GM12878 (cell line): ENCODE results near the gene MAP2K4. TPM values are rescaled to one million over a fixed set of nuclear protein-coding genes. Genes with fewer than 3 reads are reported as not detected.
A peak's percentile ranks its signal among the peaks of the same experiment; 100 is the strongest.

Source experiments
- ATAC-seq: fragments of 200-7000 bp; cut with Tn5 transposase; 3 replicates; pipeline ENCODE4 v1.9.1; 2020; ENCODE audit warnings: mild to moderate bottlenecking, moderate library complexity
- BruUV-seq: library from RNA; stranded (reverse); fragments of 400-500 nt; replicated peaks from 2 replicates; lab custom pipeline; 2021; lab: Mats Ljungman, UMichigan
- CTCF ChIA-PET: fragments of 300-600 bp; sonication (Branson Sonifier 250); formaldehyde crosslinking; extraction: SDS; loops from one replicate; lab custom pipeline; 2021; ENCODE audit warnings: inconsistent platforms; lab: Yijun Ruan, JAX
- POLR2A ChIA-PET: fragments of 350-600 bp; formaldehyde crosslinking; extraction: SDS; loops from one replicate; lab custom pipeline; 2021; ENCODE audit warnings: inconsistent platforms; lab: Charles Lee
- RAD21 ChIA-PET: fragments of 300-600 bp; sonication (Branson Sonifier 250); formaldehyde crosslinking; loops from one replicate; lab custom pipeline; 2023; ENCODE audit warnings: antibody characterized with exemption; ENCODE audit not compliant: unreplicated experiment; lab: Charles Lee
- SMC1A ChIA-PET: fragments of 300-600 bp; sonication (Branson Sonifier 250); formaldehyde crosslinking; loops from one replicate; lab custom pipeline; 2023; ENCODE audit not compliant: unreplicated experiment, uncharacterized antibody; lab: Charles Lee
- DNase-seq: peaks from one replicate; pipeline ENCODE4 v3.0.0-alpha.2; 2011; ENCODE audit warnings: low read depth, low spot score
- FAIRE-seq: peaks from 3 replicates; lab custom pipeline; 2011; peaks lifted over from hg19 to GRCh38; lab: Jason Lieb, UNC
- H2AFZ ChIP-seq: 2 replicates; pipeline ENCODE4 v1.6.0; 2011; ENCODE audit warnings: low read depth, low read length, control low read depth; ENCODE audit not compliant: control insufficient read depth
- H3K27ac ChIP-seq: 2 replicates; pipeline ENCODE4 v1.5.1; 2011; ENCODE audit warnings: control low read depth; ENCODE audit not compliant: control insufficient read depth, insufficient read depth
- H3K27me3 ChIP-seq, 2 experiments: replicated peaks in 1 of 2; 2 replicates each; pipeline versions ENCODE4 v1.6.0 to v1.6.1; 2011; ENCODE audit warnings: low read length in 1 of 2; ENCODE audit not compliant: control insufficient read depth in 2 of 2, insufficient read depth in 2 of 2
- H3K36me3 ChIP-seq, 2 experiments: 2 replicates each; pipeline ENCODE4 v1.5.1; 2011; ENCODE audit warnings: low read length in 1 of 2; ENCODE audit not compliant: control insufficient read depth in 2 of 2, insufficient read depth in 2 of 2
- H3K4me1 ChIP-seq: 2 replicates; pipeline ENCODE4 v1.6.1; 2011; ENCODE audit warnings: mild to moderate bottlenecking, low read length, moderate library complexity, mixed read lengths; ENCODE audit not compliant: control insufficient read depth, insufficient read depth
- H3K4me2 ChIP-seq: 2 replicates; pipeline ENCODE4 v1.6.0; 2011; ENCODE audit warnings: control low read depth; ENCODE audit not compliant: control insufficient read depth, insufficient read depth
- H3K4me3 ChIP-seq: fragments of 200-600 bp; sonication (generic); 2 replicates; pipeline ENCODE4 v1.5.1; 2016
- H3K79me2 ChIP-seq: 2 replicates; pipeline ENCODE4 v1.6.0; 2011; ENCODE audit warnings: low read length; ENCODE audit not compliant: control insufficient read depth, insufficient read depth
- H3K9ac ChIP-seq: 2 replicates; pipeline ENCODE4 v1.8.0; 2011; ENCODE audit warnings: low read length, control low read depth, mixed read lengths; ENCODE audit not compliant: control insufficient read depth, insufficient read depth
- H3K9me3 ChIP-seq: replicated peaks from 3 replicates; pipeline ENCODE4 v1.5.1; 2011; ENCODE audit warnings: mild to moderate bottlenecking, low read length; ENCODE audit not compliant: control insufficient read depth, insufficient read depth
- H4K20me1 ChIP-seq: 2 replicates; pipeline ENCODE4 v1.6.0; 2011; ENCODE audit not compliant: control insufficient read depth, insufficient read depth
- ATF7 ChIP-seq: fragments of 450-650 bp; IDR thresholded peaks from 2 replicates; pipeline ENCODE4 v1.6.1; 2016; ENCODE audit warnings: low read depth, mild to moderate bottlenecking
- IKZF2 ChIP-seq, 2 experiments: fragments of 450-650 bp; IDR thresholded peaks; 2 replicates each; pipeline ENCODE4 v1.6.1; 2017; ENCODE audit warnings: mild to moderate bottlenecking in 2 of 2, moderate library complexity in 2 of 2
- MEF2A ChIP-seq: IDR thresholded peaks from 2 replicates; pipeline ENCODE4 v1.6.1; 2011; ENCODE audit warnings: low read depth, mild to moderate bottlenecking, low read length, moderate library complexity; ENCODE audit not compliant: insufficient read depth
- MEF2B ChIP-seq: fragments of 450-650 bp; IDR thresholded peaks from 2 replicates; pipeline ENCODE4 v1.6.1; 2018; ENCODE audit warnings: mild to moderate bottlenecking, moderate library complexity; ENCODE audit not compliant: partially characterized antibody, poor library complexity, severe bottlenecking
- MTA2 ChIP-seq: fragments of 450-650 bp; IDR thresholded peaks from 2 replicates; pipeline ENCODE4 v1.6.1; 2016; ENCODE audit warnings: low read depth, mild to moderate bottlenecking, moderate library complexity
- SMAD1 ChIP-seq: fragments of 450-650 bp; IDR thresholded peaks from 2 replicates; pipeline ENCODE4 v1.6.1; 2018; ENCODE audit warnings: mild to moderate bottlenecking, low read depth; ENCODE audit not compliant: partially characterized antibody
- SMAD5 ChIP-seq: IDR thresholded peaks from 2 replicates; pipeline ENCODE4 v1.6.1; 2016; ENCODE audit warnings: antibody characterized with exemption, low read depth
- SPI1 ChIP-seq: IDR thresholded peaks from 2 replicates; pipeline ENCODE4 v1.6.1; 2011; ENCODE audit warnings: low read depth, mild to moderate bottlenecking, low read length, moderate library complexity, borderline replicate concordance; ENCODE audit not compliant: insufficient read depth
- ZNF217 ChIP-seq: fragments of 450-650 bp; IDR thresholded peaks from 2 replicates; pipeline ENCODE4 v1.6.1; 2017; ENCODE audit warnings: antibody characterized with exemption, mild to moderate bottlenecking
- in situ Hi-C: fragments of 300-500 bp; cut with MboI; formaldehyde crosslinking; loops from 9 replicates; pipeline ENCODE4 v1.14.3; 2018; ENCODE audit warnings: mixed read lengths
- intact Hi-C: fragments of 100-400 bp; cut with micrococcal nuclease; formaldehyde crosslinking; loops from one replicate; pipeline ENCODE4 v1.14.2; 2022; ENCODE audit not compliant: unreplicated experiment
- polyA plus RNA-seq, 11 experiments: library from polyadenylated mRNA; depleted of rRNA in 4 of 11; unstranded in 6 of 11; stranded (reverse) in 5 of 11; fragments of >200 nt; fragmentation: Nextera tagmentation in 4 of 11; fragmentation: Illumina TruSeq in 1 of 11; extraction: Ambion mirVana in 4 of 11; extraction: Trizol in 1 of 11; gene quantifications; 1 replicate in 1 of 11; 2 replicates in 10 of 11; pipeline versions ENCODE4 v1.2.1 to v1.2.3, GENCODE V29; 2011 to 2016; ENCODE audit warnings: inconsistent platforms in 2 of 11, missing spikeins in 2 of 11, low read depth in 1 of 11
- total RNA-seq, 4 experiments: library from RNA; depleted of rRNA in 3 of 4; stranded (reverse); fragments of >200 nt in 3 of 4; fragmentation: Illumina TruSeq in 1 of 4; extraction: Trizol in 1 of 4; gene quantifications; 2 replicates each; pipeline versions ENCODE4 v1.2.1 to v1.2.3, GENCODE V29; 2013 to 2021
- TF ChIP-seq, protein P1 (sequence below): fragments of 450-650 bp; IDR thresholded peaks from 2 replicates; pipeline ENCODE4 v1.6.1; 2016; ENCODE audit warnings: mild to moderate bottlenecking
- TF ChIP-seq, protein P2 (sequence below): IDR thresholded peaks from 2 replicates; pipeline ENCODE4 v1.6.1; 2012; ENCODE audit warnings: low read depth, low read length, improper control_type of control experiment
- TF ChIP-seq, protein P3 (sequence below): IDR thresholded peaks from 2 replicates; pipeline ENCODE4 v1.6.1; 2011; ENCODE audit warnings: borderline replicate concordance, low read depth, mild to moderate bottlenecking, moderate library complexity, mixed read lengths, low read length; ENCODE audit not compliant: insufficient read depth; ENCODE audit errors: extremely low read length
- TF ChIP-seq, protein P4 (sequence below): fragments of 450-650 bp; IDR thresholded peaks from 2 replicates; pipeline ENCODE4 v1.6.1; 2017; ENCODE audit warnings: mild to moderate bottlenecking, low read depth, inconsistent platforms; ENCODE audit not compliant: poor library complexity, severe bottlenecking

The MAP2K4 gene
- total and polyA plus RNA-seq, 10 of the 15 experiments (the other 5 are each of a cell fraction or from before 2014, with no cell fraction given) = 5.4 to 34.1 (median 25.5) TPM

DNA sequence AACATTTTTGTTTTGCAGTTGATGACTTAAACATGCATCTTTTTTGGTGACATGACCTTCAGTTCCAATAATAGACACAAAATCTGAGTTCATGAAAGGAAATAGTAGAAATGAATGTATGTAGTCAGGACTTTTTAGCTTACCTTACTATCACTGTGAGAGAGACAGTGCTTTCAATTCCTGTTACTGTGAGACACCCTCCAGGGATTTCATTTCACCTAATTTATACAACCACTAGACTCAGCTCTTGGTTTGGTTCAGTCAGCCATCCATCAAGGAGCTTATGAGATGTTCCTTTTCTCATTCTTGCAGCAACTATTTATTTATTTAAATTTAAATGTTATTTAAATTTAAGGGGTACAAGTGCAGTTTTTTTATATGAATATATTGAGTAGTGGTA, 77.9 kb downstream of the MAP2K4 start:
- Histone ChIP-seq H3K27me3 (no peaks in the 10 kb centered on the region), H2AFZ (no peak overlapping the region), H3K4me3 (no peak overlapping the region), H3K4me1 (peaks cover 5% of the 10 kb centered on the region; the same call in 1 of the 2 replicates), H4K20me1 (no peaks in the 10 kb centered on the region), H3K27ac (no peak overlapping the region), H3K36me3 (peaks cover 0 to 4% of the 10 kb centered on the region in 2 experiments; a peak in 1 of 4 replicates), H3K4me2 (no peak overlapping the region), H3K9ac (no peak overlapping the region), H3K79me2 (no peaks in the 10 kb centered on the region), H3K9me3 (no peaks in the 10 kb centered on the region)
- peak; percentile 49 for TF ChIP-seq ATF7
- TF ChIP-seq, protein P1, sequence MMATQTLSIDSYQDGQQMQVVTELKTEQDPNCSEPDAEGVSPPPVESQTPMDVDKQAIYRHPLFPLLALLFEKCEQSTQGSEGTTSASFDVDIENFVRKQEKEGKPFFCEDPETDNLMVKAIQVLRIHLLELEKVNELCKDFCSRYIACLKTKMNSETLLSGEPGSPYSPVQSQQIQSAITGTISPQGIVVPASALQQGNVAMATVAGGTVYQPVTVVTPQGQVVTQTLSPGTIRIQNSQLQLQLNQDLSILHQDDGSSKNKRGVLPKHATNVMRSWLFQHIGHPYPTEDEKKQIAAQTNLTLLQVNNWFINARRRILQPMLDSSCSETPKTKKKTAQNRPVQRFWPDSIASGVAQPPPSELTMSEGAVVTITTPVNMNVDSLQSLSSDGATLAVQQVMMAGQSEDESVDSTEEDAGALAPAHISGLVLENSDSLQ = peak; percentile 85
- 0 out of 2 replicates have a peak, but pooled peaks have one; percentile 18 for TF ChIP-seq MTA2
- no peak for TF ChIP-seq SMAD5
- TF ChIP-seq MEF2B = peak; percentile 86
- peak; percentile 68; the same call in 1 of the 2 replicates for TF ChIP-seq SPI1
- TF ChIP-seq, protein P2, sequence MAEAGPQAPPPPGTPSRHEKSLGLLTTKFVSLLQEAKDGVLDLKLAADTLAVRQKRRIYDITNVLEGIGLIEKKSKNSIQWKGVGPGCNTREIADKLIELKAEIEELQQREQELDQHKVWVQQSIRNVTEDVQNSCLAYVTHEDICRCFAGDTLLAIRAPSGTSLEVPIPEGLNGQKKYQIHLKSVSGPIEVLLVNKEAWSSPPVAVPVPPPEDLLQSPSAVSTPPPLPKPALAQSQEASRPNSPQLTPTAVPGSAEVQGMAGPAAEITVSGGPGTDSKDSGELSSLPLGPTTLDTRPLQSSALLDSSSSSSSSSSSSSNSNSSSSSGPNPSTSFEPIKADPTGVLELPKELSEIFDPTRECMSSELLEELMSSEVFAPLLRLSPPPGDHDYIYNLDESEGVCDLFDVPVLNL = no peak
- TF ChIP-seq ZNF217 = no peak
- TF ChIP-seq SMAD1 = no peak
- TF ChIP-seq, protein P3, sequence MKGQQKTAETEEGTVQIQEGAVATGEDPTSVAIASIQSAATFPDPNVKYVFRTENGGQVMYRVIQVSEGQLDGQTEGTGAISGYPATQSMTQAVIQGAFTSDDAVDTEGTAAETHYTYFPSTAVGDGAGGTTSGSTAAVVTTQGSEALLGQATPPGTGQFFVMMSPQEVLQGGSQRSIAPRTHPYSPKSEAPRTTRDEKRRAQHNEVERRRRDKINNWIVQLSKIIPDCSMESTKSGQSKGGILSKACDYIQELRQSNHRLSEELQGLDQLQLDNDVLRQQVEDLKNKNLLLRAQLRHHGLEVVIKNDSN = no peak
- TF ChIP-seq IKZF2 (IDR thresholded peaks at IDR 0.05) = peak in 1 of 2 experiments; percentile 24; a peak in 2 of 4 replicates
- TF ChIP-seq MEF2A = 0 out of 2 replicates have a peak, but pooled peaks have one; percentile 33
- TF ChIP-seq, protein P4, sequence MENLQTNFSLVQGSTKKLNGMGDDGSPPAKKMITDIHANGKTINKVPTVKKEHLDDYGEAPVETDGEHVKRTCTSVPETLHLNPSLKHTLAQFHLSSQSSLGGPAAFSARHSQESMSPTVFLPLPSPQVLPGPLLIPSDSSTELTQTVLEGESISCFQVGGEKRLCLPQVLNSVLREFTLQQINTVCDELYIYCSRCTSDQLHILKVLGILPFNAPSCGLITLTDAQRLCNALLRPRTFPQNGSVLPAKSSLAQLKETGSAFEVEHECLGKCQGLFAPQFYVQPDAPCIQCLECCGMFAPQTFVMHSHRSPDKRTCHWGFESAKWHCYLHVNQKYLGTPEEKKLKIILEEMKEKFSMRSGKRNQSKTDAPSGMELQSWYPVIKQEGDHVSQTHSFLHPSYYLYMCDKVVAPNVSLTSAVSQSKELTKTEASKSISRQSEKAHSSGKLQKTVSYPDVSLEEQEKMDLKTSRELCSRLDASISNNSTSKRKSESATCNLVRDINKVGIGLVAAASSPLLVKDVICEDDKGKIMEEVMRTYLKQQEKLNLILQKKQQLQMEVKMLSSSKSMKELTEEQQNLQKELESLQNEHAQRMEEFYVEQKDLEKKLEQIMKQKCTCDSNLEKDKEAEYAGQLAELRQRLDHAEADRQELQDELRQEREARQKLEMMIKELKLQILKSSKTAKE = peak; percentile 37
- intact Hi-C loops = no loop called here
- POLR2A ChIA-PET = no interaction called here
- CTCF ChIA-PET = interaction anchor here (1.5 kb wide), 1 partner anchor 10 kb away, joined by 5 read pairs; no protein-coding TSS in a partner anchor
- SMC1A ChIA-PET = interaction anchor here (0.9 to 1.8 kb wide), 5 partner anchors 10 to 101 kb away, joined by 3 to 8 read pairs (median 4); partner anchors contain the start of gene ZNF18
- FAIRE-seq (no peak), DNase-seq (peak; percentile 45), ATAC-seq (peak; percentile 92)
- RAD21 ChIA-PET = interaction anchor here (0.9 to 1.6 kb wide), 4 partner anchors 10 to 101 kb away, joined by 3 to 7 read pairs (median 4); partner anchors contain the start of genes MAP2K4 and ZNF18
- BruUV-seq = no TSS peak
- in situ Hi-C loops = no loop called here
